Stimulated activated CD8-positive, alpha-beta memory T cell treated with anti-CD3 and anti-CD28 coated beads, Interleukin-7, amount 100 ng/mL, for 48 hours (primary cell): ENCODE data around the gene ITIH6.
"Not testable (repeated sequence)": the region's sequence is repeated elsewhere in the genome, so short reads cannot be mapped to it uniquely, and the experiment has no call there.

ENCODE experiments used
- DNase-seq, 2 donors: peaks; one replicate each; pipeline ENCODE4 v3.0.0-alpha.2; 2020; ENCODE audit warnings: low read depth in 1 of 2; ENCODE audit errors: extremely low read depth in 1 of 2

The ITIH6 gene

DNA sequence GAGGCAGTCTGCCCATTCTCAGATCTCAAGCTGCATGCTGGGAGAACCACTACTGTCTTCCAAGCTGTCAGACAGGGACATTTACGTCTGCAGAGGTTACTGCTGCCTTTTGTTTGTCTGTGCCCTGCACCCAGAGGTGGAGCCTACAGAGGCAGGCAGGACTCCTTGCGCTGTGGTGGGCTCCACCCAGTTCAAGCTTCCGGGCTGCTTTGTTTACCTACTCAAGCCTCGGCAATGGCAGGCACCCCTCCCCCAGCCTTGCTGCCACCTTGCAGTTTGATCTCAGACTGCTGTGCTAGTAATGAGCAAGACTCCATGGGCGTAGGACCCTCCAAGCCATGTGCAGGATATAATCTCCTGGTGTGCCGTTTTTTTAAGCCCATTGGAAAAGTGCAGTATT lies 59.5 kb downstream of the ITIH6 start:
- DNase-seq = not testable (repeated sequence)

DNA sequence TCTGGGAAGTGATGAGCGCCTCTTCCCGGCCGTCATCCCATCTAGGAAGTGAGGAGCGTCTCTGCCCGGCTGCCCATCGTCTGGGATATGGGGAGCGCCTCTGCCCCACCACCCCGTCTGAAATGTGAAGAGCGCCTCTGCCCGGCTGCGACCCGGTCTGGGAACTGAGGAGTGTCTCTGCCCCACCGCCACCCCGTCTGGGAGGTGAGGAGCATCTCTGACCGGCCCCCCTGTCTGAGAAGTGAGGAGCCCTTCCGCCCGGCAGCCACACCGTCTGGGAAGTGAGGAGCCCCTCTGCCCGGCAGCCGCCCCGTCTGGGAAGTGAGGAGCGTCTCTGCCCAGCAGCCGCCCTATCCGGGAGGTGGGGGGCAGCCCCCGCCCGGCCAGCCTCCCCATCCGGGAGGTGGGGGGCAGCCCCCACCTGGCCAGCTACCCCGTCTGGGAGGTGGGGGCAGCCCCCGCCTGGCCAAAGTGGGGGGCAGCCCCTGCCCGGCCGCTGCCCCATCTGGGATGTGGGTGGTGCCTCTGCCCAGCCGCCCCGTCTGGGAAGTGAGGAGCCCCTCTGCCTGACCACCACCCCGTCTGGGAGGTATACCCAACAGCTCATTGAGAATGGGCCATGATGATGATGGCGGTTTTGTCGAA lies 61.6 kb downstream of the ITIH6 start:
- not testable (repeated sequence) for DNase-seq

DNA sequence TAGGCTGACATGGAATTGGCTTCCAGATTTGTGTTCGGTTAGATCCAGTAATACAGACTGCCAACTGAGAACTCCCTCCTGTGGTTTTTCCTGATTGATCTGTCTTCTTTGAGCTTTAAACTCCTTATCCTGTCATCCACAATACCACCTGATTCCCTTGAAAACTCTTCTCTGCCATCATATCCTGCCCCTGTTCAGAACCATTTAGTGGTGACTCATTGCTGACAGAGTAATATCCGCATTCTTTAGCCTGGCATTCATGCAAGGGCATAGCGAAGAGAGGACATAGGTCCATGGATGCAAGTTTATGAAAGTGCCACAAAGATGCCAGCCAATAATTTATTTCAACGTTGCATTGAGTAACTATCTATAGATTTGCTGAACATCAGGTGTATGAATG lies 76.6 kb downstream of the ITIH6 start:
- DNase-seq = no peak

DNA sequence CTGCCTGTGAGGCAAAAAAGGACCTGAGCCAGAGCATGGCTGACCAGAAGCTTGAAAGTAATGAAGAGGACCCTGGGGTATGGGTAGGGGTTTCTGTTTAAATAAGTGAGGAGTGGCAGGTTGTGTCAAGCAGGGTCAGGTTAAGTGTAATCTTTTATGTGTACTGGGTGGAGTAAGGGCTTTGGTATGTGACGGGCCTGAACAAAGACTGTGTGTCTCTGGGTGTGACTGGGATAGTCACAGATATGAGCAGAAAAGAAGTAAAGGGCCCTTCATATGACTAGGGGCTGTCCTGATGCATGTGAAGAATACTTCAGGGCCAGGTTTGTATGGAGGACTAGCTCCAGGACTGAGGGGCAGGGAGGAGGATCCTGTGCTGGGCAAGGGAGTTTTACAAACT lies 82.4 kb downstream of the ITIH6 start:
- no peak for DNase-seq

DNA sequence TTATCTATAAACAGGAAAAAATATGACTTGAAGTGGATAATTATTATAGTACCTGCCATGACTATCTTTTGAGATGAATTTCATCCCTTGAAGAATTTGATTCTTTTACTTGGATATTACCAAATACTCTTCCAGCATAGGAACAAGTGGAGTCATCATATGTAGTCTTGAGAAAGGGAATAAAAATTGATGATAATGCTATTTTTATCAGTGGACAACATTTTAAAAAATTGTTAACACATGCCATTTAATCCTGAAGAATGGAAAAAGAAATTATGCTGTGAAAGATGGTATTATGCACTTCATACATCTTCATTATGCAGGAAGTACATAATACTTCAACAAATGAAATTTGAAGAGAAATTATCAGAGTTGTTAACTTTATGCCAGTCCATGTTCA lies 83.6 kb downstream of the ITIH6 start:
- DNase-seq = no peak

DNA sequence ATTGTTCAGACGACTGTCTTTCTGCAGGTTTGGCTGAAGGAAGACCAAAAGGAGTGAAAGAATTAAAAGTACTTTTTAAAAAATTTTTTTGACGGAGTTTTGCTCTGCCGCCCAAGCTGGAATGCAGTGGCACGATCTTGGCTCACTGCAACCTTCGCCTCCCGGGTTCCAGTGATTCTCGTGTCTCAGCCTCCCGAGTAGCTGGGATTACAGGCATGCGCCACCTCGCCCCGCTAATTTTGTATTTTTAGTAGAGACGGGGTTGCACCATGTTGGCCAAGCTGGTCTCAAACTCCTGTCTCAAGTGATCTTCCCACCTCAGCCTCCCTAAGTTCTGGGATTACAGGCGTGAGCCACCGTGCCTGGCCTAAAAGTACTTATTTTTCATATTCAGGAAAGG lies 86.3 kb downstream of the ITIH6 start:
- DNase-seq = no peak

DNA sequence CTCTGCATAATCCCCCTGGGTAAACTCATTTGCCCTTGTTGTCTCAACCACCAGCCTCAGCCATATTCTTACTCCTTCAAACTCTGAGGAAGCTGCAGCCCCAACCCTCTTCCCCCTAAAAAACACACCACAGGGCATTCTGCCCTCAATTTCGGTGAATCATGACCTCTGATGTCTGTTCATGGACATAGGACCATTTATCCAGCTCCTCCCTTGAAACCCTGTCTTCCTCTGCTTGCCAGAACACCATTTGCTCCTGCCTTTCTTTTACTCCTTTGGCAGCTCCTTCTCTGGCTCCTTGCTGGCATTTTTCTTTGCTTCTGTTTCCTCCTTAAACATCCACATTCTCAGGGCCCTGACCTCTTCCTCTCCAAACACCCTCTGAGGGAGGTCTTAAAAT lies 87.1 kb downstream of the ITIH6 start:
- no peak for DNase-seq

DNA sequence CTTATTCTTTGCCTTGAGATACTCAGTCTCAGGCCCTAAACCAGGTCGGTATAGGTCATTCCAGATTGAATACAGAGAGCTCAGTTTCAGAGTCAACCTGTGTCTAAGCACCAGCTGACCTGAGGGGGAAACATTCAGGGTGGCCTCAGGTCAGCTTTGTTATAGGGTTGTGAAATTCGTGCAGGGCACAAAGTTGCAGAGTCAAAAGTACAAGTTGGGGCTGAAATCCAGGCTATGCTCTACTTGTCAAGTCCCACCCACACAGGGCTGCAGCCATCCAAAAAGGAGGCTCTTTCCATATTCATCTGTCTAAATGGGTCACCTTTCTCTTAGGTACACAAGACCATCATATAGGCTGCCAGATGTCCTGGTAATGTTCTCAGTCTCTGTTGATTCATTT lies 89.7 kb downstream of the ITIH6 start:
- no peak for DNase-seq
